CD4-positive, alpha-beta T cell treated with Interleukin-21 for 1 hour (primary cell): ENCODE measurements around the gene PLSCR5.

Experiments used
- DNase-seq: peaks from one replicate; pipeline ENCODE4 v3.0.0-alpha.2; 2020

Gene PLSCR5

DNA sequence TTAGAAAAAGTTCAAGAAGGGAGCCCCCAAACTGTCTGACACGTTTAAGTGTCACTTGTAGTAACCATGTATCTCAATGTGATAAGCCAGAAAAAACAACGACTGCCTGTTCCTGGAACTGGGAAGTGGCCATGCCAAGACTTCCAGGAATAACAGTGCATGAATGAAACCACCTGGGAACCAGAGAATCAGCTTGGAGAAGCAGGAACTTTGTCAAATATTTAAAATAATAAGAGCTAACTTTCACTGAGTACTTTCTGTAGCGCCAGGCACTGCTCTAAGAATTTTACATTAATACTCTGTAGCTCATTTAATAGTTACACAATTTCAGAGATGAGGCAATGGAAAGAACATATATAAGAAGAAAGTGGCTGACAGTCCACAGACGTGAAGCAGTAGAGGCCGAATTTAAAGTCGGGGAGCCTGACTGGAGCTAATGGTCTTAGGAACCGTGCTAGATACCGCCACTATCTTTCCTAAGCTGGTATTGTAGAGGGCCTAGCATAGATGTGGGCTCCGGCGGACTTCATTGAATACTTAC, 61.6 kb downstream of the PLSCR5 start:
- peak; percentile 30 for DNase-seq

DNA sequence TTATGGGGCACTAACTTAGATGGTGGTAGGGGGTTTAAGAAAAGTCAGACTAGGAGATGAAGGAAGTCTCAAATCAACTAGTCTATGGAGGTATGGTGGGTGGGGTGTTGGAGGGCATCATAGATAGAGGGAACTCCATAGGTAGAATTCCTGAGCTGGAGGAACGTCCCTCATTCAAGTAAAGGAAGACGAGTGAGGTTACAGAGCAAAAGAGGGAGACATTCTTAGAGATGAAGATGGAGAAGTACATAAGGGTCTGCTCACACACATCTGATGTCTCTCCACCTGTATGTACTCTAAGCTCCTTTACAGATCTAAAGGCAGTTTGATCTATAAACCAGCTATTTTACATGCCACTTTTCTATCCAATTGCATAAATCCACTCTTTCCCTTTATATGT, 62.2 kb downstream of the PLSCR5 start:
- DNase-seq: no peak

DNA sequence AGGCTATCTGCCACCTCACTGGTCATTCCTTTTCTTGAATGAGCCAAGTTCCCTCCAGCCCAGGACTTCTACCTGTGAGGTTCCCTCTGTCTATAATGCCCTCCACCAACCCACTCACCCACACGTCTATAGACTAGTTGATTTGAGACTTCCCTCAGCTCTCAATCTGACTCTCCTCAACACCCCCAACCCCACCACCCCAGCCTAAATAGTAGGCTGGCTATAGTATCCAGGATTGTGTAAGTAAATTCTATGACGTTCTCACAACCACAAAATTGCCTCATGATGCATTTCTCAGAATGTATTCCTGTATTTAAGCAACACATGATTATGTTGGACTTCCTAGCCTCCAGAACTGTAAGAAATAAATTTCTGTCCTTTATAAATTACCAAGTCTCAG, 63.0 kb downstream of the PLSCR5 start:
- peak; percentile 20 for DNase-seq

DNA sequence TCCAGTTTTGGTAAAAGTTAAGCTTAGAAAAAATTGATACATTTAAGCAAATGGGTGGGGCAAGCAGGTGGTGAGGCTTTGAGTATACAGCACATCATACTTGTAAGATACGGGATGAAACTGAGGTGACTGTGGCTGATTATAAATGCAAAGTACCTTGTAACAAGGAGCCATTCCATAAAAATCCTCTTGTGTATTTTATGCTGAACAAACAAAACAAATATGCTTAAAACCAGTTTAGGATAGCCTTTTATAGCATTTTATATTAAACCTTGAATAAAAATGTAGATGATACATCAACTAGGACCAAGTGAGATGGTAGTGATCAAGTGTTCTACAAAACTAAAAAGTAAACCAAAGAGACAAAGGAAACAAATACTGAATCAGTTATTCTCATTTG, 64.2 kb downstream of the PLSCR5 start:
- no peak for DNase-seq

DNA sequence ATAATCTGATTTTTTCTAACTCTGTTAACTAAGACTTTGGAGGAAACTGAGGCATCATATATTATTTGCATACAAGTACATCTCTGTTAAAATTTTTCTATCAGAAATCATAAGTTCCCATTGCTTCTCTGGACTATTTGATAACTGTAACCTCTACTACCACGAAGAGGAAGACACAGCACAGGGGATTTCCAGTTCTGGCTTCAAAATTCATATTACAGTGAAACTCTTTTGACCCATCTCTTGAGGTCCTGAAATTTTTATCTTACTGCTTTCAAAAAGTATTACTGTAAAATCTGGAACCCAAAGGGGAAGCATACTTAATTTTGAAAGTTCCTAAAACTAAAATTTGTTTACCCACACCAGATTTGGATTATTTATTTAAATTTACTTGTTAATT, 64.9 kb downstream of the PLSCR5 start:
- no peak for DNase-seq

DNA sequence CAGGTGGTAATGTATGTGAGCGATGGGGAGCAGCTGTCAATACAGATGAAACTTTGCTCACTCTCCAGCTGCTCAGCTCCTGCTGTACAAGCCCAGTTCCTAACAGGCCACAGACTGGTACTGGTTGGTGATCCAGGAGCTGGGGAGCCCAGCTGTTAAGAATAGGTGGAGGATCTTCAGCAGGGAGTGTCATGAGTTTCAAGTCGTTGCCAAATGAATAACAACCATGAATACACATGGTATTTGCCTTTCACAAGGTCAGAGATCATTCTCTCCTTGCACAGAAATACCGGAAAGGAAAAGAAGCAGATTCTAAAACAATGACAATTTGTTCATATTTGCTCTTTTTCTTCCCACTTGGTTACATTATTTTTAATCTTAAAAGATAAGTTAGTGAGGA, 65.8 kb downstream of the PLSCR5 start:
- no peak for DNase-seq

DNA sequence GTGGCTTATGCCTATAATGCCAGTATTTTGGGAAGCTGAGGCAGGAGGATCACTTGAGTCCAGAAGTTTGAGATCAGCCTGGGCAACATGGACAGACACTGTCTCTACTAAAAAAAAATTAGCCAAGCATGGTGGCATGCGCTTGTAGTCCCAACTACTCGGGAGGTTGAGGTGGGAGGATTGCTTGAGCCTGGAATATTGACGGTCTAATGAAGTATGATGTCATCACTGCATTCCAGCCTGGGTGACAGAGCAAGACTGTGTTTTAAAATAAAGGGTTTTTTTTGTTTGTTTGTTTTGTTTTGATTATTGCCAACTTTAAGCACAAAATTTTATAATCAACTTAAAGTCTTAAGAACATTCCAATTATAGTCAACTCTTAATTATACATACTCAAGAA, 67.5 kb downstream of the PLSCR5 start:
- DNase-seq: no peak

DNA sequence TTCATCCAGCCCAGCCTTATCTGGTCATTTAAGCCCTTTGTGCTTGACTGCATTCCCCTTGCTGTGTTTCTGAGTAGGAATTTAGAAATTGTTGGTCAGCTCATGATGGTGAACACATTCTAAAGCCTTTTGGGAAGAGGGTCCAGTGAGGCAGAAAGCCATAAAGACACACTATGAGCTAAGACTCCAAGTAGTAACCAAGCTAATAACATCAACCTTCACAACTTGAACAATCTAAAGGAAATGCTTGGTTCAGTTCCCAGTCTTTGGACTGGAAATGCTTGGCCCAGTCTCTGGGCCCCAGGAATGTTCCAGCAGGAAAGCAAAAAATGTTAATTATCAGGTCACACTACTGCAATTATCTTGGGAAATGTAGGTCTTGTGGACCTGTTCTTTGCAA, 68.5 kb downstream of the PLSCR5 start:
- no peak for DNase-seq
